Loucy (cell line): Measurements from ENCODE around the gene ATP11A.

Source experiments
- H2AFZ ChIP-seq: fragments of 200-600 bp; sonication (generic); 2 replicates; pipeline ENCODE4 v1.6.0; 2016; ENCODE audit warnings: antibody characterized with exemption, mild to moderate bottlenecking, low read length, moderate library complexity
- H3F3A ChIP-seq: fragments of 200-600 bp; 2 replicates; pipeline ENCODE4 v1.6.0; 2016; ENCODE audit warnings: antibody characterized with exemption, low read depth, mild to moderate bottlenecking
- H3K27me3 ChIP-seq: fragments of 200-600 bp; sonication (generic); 2 replicates; pipeline ENCODE4 v1.6.1; 2014; ENCODE audit warnings: low read length, mild to moderate bottlenecking; ENCODE audit not compliant: insufficient read depth, poor library complexity, severe bottlenecking
- H3K36me3 ChIP-seq: fragments of 200-600 bp; sonication (generic); 2 replicates; pipeline ENCODE4 v1.6.1; 2016; ENCODE audit warnings: low read length; ENCODE audit not compliant: insufficient read depth
- H3K4me1 ChIP-seq: fragments of 200-600 bp; sonication (generic); 2 replicates; pipeline ENCODE4 v1.5.1; 2014; ENCODE audit warnings: low read length, mild to moderate bottlenecking; ENCODE audit not compliant: insufficient read depth, poor library complexity, severe bottlenecking
- H3K4me2 ChIP-seq: fragments of 200-600 bp; sonication (generic); 2 replicates; pipeline ENCODE4 v1.6.0; 2014; ENCODE audit warnings: antibody characterized with exemption, low read length, low read depth, mild to moderate bottlenecking; ENCODE audit not compliant: poor library complexity, severe bottlenecking
- H3K4me3 ChIP-seq: fragments of 200-600 bp; sonication (generic); 2 replicates; pipeline ENCODE4 v1.5.1; 2014; ENCODE audit warnings: low read length, mild to moderate bottlenecking, mixed read lengths; ENCODE audit not compliant: poor library complexity, severe bottlenecking
- H3K79me2 ChIP-seq: fragments of 200-600 bp; sonication (generic); 2 replicates; pipeline ENCODE4 v1.6.1; 2014; ENCODE audit warnings: low read length; ENCODE audit not compliant: insufficient read depth
- H3K9ac ChIP-seq: fragments of 200-600 bp; sonication (generic); 2 replicates; pipeline ENCODE4 v1.6.0; 2014; ENCODE audit warnings: mild to moderate bottlenecking, low read depth, low read length, moderate library complexity; ENCODE audit not compliant: poor library complexity, severe bottlenecking
- H3K9me2 ChIP-seq: fragments of 200-600 bp; sonication (generic); replicated peaks from 2 replicates; pipeline ENCODE4 v1.6.1; 2016; ENCODE audit warnings: low read depth, low read length, mixed read lengths
- H3K9me3 ChIP-seq: fragments of 200-600 bp; sonication (generic); 2 replicates; pipeline ENCODE4 v1.6.1; 2014; ENCODE audit warnings: mild to moderate bottlenecking, antibody characterized with exemption, low read length, low read depth; ENCODE audit not compliant: insufficient read depth
- H4K20me1 ChIP-seq: fragments of 200-600 bp; sonication (generic); 2 replicates; pipeline ENCODE4 v1.6.0; 2014; ENCODE audit warnings: antibody characterized with exemption, low read length, mild to moderate bottlenecking; ENCODE audit not compliant: insufficient read depth, poor library complexity, severe bottlenecking
- CTCF ChIP-seq: fragments of 200-600 bp; sonication (generic); conservative IDR thresholded peaks from 2 replicates; pipeline ENCODE4 v1.5.1; 2014; ENCODE audit warnings: mild to moderate bottlenecking, antibody characterized with exemption, low read length
- EZH2phosphoT487 ChIP-seq: fragments of 200-600 bp; IDR thresholded peaks from 2 replicates; pipeline ENCODE4 v1.6.1; 2018; ENCODE audit warnings: antibody characterized with exemption, mild to moderate bottlenecking, moderate library complexity, borderline replicate concordance

The ATP11A gene

GRCh38 chr13:112926993-112927392, 237.2 kb downstream of the ATP11A start:
- H3K9me3 ChIP-seq: no peaks in the 10 kb centered on the region
- H3K27me3 ChIP-seq: no peaks in the 10 kb centered on the region
- no peaks in the 10 kb centered on the region for H3K9me2 ChIP-seq
- H3F3A ChIP-seq: no peaks in the 10 kb centered on the region
- no peak for TF ChIP-seq EZH2phosphoT487
- TF ChIP-seq CTCF: no peak
- H3K79me2 ChIP-seq: no peaks in the 10 kb centered on the region
- H3K4me3 ChIP-seq: no peak overlapping the region
- no peak overlapping the region for H3K4me2 ChIP-seq
- no peak overlapping the region for H2AFZ ChIP-seq
- no peaks in the 10 kb centered on the region for H3K4me1 ChIP-seq
- no peak overlapping the region for H3K9ac ChIP-seq
- H3K36me3 ChIP-seq: no peaks in the 10 kb centered on the region
- no peaks in the 10 kb centered on the region for H4K20me1 ChIP-seq

GRCh38 chr13:112928020-112928971, 238.5 kb downstream of the ATP11A start:
- Histone ChIP-seq H3K9ac (no peak overlapping the region), H3K4me3 (no peak overlapping the region), H4K20me1 (no peaks in the 10 kb centered on the region), H3K79me2 (no peaks in the 10 kb centered on the region), H2AFZ (no peak overlapping the region), H3F3A (no peaks in the 10 kb centered on the region), H3K9me2 (no peaks in the 10 kb centered on the region), H3K4me2 (no peak overlapping the region), H3K27me3 (no peaks in the 10 kb centered on the region), H3K9me3 (no peaks in the 10 kb centered on the region), H3K36me3 (no peaks in the 10 kb centered on the region), H3K4me1 (no peaks in the 10 kb centered on the region)
- TF ChIP-seq CTCF (no peak), EZH2phosphoT487 (no peak)

- Histone ChIP-seq H3K27me3 (no peaks in the 10 kb centered on the region), H3K9me3 (no peaks in the 10 kb centered on the region), H3K9ac (no peak overlapping the region), H4K20me1 (no peaks in the 10 kb centered on the region), H3K4me3 (no peak overlapping the region), H3K36me3 (no peaks in the 10 kb centered on the region), H3K4me2 (no peak overlapping the region), H3F3A (no peaks in the 10 kb centered on the region), H3K79me2 (no peaks in the 10 kb centered on the region), H3K4me1 (no peaks in the 10 kb centered on the region), H2AFZ (no peak overlapping the region), H3K9me2 (no peaks in the 10 kb centered on the region)
- no peak for TF ChIP-seq CTCF
These were observed 239.3 kb downstream of the ATP11A start for GRCh38 chr13:112928972-112929782.
